DMS53 (cell line): ENCODE results near the gene ATPAF1.
A peak's percentile ranks its signal among the peaks of the same experiment; 100 is the strongest.
"Not testable (repeated sequence)": the region's sequence is repeated elsewhere in the genome, so short reads cannot be mapped to it uniquely, and the experiment has no call there.

Experiments used
- DNase-seq: peaks from one replicate; lab custom pipeline; 2025; lab: John Stamatoyannopoulos, UW

Gene ATPAF1

DNA sequence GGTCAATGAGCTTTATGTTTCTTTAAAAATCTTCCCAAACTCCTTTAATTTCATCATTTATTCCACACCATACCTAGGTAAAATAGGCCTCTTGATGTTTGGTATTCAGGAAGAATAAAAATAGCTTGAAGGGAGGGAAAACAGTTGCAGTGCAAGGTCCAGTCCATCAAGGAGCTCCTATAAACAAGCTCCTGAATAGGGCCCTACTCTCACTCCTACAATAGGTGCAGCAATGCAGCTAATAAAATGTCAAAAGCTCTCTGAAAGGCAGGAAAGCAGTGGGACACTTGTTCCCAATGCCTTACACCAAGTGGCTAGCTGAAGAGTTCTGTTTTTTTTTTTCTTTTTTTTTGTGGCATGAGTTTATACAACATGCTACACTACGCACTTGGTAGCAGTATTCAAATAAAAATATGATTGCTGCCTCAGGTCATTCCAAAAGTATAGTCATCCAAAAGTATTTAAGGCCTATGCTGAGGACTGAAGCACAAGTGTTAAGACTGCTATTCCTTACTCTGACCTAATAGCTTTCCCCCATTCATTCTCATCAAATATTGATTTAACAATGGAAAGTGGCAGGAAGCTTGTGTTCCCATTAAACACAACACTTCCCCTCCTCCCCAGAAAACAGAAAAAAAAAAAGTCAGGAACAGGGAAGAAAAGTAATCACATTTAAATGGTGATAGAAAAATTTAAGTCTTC is 13.3 kb upstream of the ATPAF1 start:
- DNase-seq = peak; percentile 79

DNA sequence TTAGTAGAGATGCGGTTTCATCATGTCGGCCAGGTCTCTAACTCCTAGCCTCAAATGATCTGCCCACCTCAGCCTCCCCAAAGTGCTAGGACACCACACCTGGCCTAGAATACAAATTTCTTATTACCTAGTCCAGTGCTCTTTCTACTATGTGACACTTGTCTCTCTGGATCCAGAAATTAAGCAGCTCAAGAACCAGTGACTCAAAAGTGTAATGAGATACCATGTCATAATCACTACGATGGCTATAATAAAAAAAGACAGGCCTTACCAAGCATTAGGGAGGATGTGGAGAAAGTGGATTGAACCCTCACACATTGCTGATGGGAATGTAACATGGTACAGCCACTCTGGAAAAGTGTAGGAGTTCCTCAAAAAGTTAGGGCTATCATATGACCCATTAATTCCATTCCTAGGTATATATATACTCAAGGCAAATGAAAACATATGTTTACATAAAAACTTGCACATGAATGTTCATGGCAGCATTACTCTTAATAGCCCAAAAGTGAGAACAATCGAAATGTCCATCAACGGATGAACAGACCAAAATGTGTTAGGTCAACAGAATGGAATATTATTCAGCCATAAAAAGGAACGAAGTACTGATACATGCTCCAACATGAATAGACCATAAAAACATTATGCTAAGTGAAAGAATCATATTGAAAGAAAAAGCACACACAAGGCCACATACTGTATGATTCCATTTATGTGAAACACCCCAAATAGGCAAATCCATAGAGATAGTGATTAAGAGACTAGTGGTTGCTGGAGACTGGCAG is 11.8 kb upstream of the ATPAF1 start:
- no peak for DNase-seq

DNA sequence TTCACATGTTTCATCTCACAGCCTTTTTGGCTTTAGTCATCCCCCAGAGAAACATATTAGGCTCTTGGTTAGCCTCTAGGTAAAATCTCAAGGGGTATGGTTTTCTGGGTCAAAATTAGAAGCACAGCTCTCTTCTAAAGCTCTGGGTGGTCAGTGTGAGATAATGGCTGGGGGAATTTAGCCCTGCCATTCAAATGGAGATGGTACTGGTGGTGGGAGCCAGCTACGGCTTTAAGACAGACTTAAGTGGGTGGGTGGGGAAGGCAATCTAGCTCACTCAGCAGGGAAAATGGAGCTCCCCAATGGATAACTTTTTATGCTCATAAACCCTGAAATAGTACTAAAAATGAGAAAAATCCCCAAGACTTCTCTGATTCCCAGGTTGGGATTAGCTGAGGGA is 9.2 kb upstream of the ATPAF1 start:
- DNase-seq = no peak

DNA sequence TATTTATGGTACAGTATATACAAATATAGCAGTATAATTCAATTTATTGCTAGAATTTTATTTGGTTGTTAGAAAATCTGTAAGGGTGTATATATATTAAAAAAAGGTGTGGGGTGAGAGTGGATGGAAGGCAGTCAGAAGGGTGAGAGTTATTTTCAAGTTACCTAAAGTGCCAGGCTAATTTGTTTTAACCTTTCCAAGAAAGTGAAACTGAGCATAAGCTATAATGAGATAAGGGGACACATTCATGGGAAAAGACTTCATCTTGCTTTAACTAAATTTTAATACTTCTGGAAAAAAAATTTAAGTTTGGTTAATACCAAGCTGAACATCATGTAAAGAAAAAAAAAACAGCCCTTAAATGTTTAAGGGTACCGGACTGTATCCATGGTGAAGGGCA is 8.4 kb upstream of the ATPAF1 start:
- no peak for DNase-seq

DNA sequence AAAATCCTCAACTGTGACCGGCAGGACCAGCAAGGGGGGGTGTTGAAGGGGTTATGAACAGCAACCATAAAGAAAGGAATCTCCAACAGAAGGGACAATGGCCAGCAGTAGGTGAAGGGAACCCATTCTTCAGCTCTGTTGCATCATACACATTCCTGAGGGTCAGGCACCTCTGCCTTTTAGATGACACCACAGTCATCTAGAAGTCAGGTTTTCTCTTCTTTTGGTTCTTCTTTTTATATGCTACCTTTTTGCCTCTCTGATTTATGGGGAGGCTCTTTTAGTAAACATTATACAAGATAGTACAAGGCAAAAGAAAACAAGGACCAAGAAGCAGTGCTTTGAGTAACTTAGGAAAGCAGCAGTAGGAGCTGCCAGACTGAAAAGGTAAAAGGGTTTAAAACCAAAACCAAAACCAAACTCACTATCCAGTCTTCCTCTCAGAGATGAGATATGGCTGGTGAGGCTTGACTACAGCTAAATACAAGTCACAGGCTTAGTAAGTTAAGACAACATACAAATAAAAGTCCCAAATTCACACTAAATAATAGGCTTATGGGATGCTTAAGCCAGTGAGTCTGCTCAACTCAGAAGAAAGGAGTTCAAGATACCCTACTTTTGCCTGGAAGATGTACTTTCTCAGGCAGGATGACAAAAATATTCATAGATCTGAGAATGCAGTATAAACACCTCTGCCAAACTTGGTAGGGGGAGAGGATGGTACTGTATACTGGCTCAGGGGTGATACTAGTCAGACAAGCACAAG is 7.6 kb upstream of the ATPAF1 start:
- no peak for DNase-seq

DNA sequence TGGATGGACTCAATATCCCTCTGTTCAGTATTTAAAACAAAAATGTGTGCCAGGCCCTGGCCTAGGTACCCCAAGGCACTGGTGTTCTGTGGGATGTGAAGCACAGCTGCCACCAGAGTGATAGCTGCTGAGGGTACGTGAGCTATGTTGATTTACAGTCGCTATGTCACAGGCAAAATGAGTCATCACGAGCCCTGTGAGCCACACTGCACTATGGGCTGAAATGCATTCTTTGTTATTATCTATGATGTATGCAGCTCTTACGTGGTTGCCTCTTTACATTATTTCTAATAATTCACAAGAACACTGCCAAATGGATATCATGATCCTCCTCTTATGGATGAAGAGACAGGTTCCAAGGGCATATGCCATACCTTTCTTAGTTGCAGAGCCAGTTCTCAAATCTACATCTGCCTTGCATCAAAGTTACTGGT is 5.6 kb upstream of the ATPAF1 start:
- DNase-seq = peak; percentile 89

DNA sequence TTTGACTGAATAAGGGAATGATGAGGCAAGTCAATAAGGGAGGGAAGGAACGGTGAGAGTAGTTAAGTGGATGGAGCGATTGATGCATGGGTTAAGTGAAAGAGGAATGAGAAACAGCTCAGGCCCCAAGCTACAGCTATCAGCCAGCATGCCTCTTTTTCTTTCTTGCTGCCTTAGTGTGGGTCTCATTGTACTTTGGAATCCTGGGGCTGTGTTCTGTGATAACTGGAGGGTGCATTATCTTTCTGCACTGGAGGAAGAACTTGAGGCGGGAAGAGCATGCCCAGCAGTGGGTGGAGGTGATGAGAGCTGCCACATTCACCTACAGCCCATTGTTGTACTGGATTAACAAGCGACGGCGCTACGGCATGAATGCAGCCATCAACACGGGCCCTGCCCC is 4.5 kb upstream of the ATPAF1 start:
- DNase-seq = no peak

DNA sequence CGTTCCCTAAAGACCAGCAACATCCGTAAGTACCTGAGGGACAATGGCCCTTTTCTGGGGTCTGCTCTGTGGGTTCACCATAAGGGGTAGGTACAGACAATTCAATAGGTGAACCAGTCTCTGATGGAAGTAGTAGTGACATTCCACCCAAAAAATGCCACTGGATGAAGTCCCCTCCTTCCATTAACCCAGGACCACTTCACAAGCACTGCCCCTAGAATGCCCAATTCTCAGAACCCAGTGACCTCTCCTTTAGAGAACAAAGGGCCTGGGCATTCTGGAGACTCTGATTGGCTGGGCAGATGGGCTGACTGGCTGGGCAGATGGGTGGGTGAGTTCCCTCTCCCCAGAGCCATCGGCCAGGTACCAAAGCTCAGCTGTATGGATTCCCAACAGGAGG is 3.4 kb upstream of the ATPAF1 start, which contains the start of gene TEX38:
Gene TEX38, plus strand, starts transcription at position 301 of the 400 bp plus-strand sequence. Its CDS starts 81 bp downstream, at position 382.
- no peak for DNase-seq

DNA sequence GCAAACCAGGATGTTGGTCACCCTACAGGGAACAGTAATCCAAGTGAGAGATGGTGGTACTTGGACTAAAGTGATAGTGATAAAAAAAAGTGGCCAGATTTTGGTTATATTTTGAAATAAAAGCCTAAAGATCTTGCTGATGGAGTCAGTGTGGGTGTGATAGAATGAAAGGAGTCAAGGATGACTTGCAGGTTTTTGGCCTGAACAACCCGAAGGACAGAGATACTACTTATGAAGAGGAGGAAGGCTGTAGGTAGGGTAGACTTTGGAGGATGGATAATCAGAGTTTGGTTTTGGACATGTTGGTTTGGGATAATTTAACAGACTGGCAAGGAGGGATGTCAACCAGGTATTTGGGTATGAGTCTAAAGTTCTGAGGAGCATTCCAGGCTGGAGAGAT is 2.0 kb upstream of the ATPAF1 start:
- DNase-seq = no peak

DNA sequence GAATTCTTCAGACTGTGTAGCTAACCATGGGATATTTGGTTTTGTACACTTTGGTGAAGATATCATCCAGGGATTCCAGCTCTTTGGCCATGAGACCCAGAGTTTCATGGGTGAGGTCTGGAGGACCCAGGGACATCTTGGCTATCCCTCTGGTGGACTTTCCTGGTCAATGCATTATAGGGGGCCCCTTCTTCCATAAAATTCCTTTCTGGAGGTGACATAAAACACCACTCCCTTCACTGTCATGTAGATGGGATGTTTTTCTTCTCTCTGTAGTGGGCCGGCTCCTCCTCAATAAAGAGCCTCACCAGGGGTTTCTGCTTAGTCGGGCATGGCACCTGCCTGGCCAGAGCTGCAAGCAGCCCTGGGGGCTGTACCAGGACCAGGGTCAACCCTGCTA is 2.2 kb downstream of the ATPAF1 start:
- no peak for DNase-seq

DNA sequence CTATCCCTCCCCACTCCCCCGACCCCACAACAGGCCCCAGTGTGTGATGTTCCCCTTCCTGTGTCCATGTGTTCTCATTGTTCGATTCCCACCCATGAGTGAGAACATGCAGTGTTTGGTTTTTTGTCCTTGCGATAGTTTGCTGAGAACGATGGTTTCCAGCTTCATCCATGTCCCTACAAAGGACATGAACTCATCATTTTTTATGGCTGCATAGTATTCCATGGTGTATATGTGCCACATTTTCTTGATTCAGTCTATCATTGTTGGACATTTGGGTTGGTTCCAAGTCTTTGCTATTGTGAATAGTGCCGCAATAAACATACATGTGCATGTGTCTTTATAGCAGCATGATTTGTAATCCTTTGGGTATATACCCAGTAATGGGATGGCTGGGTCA is 5.2 kb downstream of the ATPAF1 start:
- DNase-seq = not testable (repeated sequence)

DNA sequence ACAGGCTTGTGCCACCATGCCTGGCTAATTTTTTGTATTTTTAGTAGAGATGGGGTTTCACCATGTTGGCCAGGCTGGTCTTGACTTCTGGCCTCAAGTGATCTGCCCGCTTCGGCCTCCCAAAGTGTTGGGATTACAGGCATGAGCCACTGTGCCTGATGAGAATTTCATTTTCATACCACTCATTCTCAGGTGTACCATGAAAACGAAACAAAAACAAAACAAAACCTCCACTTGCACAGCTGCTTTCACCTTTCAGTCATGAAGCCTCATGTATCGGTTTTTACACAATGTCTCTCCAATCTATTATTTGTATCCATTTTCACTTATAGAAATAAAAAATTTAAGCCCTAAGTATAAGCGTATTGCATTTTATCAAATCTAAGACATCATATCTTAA is 8.0 kb downstream of the ATPAF1 start:
- not testable (repeated sequence) for DNase-seq

DNA sequence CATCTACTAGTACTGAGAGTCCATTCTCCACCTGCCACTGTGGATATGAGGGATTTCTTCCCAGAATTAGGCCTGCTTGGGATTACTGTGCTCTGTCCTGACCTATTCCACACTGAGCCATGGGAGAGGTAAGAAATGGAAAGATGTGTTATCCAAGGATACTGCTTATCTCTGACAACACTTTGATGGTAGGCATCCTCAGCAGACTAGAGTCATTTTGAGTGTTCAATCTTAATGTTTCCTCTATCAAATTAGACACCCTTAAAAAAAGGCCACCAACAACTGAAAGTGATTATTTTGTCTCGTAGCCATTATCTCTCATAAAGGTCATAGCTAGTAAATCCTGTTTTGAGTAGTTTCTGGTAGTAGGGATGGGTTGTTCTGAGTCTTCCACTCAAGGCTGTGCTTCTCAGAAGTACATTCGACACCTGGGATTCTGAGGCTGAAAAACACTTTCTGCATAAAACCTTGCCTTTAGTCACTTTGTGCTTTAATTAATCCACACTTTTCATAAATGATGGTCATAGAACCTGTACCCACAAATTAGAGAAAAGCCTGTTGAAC is 8.8 kb downstream of the ATPAF1 start:
- DNase-seq = no peak

DNA sequence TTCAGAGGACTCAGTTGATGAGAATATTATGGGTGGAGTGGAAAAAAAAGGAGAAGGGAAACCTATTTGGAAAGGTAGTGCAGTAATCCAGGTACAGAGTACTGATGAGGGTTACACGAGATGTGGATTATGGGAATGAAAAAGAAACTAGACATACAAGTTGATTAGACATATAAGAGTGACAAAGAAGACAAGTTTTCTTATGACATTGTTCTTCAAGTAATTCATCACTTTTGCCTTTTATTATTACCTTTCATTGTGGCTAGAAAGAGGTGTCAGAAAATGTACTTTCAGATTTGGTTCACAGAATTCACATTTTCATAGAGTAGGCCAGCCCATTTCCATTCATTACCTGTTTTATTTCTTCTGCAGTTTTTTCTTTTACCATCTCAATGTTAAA is 10.4 kb downstream of the ATPAF1 start:
- DNase-seq = no peak

DNA sequence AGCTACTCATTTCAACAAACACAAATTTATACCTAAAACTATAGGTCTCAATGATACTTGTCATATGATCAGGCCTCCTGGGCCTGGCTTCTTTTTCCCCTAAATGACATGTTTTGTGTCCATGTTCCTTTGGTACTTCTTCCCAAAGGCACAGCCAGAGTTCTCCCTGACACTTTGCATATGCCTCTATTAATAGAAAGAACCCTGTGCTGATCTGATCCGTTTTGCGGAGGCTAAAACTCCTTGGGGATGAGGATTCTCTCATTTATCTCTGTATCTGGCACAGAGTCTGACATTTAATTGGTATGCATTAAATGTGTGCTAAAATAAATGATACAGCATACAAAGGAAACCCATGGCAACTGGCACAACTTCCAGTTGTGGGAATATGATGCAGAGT is 11.5 kb downstream of the ATPAF1 start:
- DNase-seq = no peak

DNA sequence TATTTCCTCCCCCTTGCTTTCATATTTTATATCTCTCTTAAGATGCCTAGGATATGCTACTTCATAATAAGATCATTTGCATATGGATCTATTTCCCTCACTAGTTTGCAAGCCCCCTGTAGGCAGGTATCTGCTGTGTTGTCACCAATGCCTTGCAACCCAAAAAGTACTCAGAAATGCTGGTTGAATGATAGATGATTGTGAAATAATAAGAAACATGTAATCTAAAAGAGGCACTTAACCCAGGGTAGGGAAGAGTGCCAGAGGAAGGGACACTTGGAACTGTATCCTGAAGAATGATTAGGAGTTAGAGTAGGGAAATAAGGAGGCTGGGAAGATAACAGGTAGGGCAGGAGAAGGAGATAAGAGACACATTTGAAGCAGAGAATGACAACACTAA is 12.3 kb downstream of the ATPAF1 start:
- no peak for DNase-seq

DNA sequence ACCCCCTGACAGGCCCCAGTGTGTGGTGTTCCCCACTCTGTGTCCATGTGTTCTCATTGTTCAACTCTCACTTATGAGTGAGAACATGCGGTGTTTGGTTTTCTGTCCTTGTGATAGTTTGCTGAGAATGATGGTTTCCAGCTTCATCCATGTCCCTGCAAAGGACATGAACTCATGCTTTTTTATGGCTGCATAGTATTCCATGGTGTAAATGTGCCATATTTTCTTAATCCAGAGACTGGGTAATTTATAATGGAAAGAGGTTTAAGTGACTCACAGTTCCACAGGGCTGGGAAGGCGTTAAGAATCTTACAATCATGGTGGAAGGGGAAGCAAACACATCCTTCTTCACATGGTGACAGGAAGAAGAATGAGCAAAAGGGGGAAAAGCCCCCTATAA is 13.5 kb downstream of the ATPAF1 start:
- not testable (repeated sequence) for DNase-seq

DNA sequence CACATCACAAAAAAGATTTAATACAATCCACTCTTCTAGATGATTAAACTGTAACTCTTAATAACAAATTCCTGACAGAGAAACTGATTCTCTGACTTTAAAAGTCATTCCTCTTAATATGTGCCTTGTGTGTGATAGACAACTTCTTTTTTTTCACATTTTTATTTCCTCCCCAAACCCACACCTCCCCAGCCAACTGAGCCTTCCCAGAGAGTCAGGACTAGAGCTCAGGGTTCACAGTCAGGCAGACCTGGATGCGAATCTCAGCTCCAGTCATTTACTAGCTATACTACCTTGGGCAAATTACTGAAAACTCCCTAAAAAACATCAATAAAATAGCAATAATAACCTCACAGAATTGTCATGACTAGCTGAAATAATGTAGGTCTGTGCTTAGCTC is 14.2 kb downstream of the ATPAF1 start:
- no peak for DNase-seq

DNA sequence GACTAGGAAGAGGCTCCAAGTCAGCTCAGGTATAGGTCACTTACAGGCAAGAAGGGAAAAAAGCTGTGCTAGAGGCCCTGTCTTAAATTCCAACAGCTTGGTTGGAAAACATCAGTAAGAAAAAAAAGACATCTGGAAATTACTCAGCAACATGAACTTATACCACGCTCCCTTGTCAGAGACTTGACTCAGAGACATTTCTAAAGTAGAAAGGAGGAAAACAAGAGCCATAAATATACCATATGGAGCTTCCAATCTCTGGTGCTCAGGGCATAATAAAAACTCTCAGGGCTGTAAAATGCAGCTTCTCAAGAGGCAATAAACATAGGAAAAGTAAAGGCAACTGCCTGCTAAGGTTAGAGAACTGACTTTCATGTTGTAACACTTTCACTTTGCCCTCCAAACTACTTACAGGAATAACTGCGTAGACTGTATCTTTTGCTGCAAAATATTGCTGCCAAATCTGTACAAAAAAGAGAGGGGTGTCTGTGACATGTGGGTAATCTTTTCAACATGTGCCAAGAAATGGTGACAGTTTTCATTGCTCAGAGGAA is 14.7 kb downstream of the ATPAF1 start:
- no peak for DNase-seq

DNA sequence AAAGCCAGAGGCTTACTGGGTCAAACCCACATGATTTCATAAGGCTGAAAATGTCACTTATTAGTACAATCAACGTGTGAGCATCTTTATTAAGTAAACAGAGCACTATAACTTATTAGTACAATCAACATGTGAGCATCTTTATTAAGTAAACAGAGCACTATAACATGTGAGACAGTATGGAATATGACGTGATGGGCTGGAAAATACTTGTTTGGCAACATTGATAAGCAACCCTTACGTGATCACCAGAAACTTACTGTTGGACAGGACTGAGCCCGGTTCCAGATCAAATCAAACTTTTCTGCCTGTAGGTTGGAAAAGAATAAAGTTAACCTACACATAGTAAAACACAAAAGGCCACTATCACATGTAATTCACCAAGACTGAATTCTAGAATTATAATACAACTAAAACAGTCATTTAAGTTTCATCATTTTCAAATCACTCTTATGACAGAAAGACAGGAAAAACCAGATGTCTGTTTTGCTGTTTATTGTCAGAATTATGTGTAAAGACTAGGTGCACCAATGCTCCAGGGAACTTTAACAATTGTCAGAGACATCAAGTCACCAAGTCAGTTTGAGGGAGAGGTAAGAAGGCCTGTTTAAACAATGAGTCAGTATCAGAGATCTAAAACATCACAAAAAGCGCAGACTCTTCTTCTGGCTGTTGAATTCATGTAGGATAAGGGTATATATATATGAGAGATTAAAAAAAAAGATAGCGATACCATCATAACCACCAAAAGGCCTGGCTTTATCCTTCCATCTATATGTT is 15.7 kb downstream of the ATPAF1 start:
- no peak for DNase-seq

DNA sequence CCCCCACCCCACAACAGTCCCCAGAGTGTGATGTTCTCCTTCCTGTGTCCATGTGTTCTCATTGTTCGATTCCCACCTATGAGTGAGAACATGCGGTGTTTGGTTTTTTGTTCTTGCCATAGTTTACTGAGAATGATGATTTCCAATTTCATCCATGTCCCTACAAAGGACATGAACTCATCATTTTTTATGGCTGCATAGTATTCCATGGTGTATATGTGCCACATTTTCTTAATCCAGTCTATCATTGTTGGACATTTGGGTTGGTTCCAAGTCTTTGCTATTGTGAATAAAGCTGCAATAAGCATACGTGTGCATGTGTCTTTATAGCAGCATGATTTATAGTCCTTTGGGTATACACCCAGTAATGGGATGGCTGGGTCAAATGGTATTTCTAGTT is 17.0 kb downstream of the ATPAF1 start:
- DNase-seq = not testable (repeated sequence)
